ENCODE results near the gene PRKCD.

- TF ChIP-seq CTCF (IDR thresholded peaks at IDR 0.05; ENCODE audit: low read depth, low read length): no peak
- TF ChIP-seq POLR2A (IDR thresholded peaks at IDR 0.05; ENCODE audit: extremely low read depth, insufficient read length): no peak
- no peak for TF ChIP-seq MAX (IDR thresholded peaks at IDR 0.05; ENCODE audit: low read depth, low read length)
- TF ChIP-seq MYC (IDR thresholded peaks at IDR 0.05; ENCODE audit: low read depth, low read length): no peak
These were observed 3.9 kb downstream of the PRKCD start for GRCh38 chr3:53164911-53165310.

Data from NB4 (cell line).